Measurements from ENCODE around the gene CDK3.

The CDK3 gene

DNA sequence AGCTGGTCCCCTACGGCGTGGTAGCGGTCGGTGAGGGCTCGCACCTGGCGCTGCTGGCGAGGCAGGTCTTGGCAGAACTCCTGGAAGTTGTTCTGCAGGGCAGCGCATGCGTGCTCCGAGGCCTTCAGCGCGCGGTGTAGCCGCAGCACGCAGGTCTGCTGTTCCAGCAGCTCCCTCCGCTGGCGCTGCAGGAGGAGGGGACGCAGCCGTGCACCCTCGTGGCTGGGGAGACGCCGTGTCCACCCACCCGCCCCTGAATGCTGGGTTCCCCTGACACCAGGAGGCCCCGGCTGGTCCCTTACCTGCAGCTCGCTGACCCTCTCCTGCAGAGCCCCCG is 14.2 kb downstream of the CDK3 start:
- no peak for DNase-seq (ENCODE audit: low read depth)
- TF ChIP-seq, protein P1, sequence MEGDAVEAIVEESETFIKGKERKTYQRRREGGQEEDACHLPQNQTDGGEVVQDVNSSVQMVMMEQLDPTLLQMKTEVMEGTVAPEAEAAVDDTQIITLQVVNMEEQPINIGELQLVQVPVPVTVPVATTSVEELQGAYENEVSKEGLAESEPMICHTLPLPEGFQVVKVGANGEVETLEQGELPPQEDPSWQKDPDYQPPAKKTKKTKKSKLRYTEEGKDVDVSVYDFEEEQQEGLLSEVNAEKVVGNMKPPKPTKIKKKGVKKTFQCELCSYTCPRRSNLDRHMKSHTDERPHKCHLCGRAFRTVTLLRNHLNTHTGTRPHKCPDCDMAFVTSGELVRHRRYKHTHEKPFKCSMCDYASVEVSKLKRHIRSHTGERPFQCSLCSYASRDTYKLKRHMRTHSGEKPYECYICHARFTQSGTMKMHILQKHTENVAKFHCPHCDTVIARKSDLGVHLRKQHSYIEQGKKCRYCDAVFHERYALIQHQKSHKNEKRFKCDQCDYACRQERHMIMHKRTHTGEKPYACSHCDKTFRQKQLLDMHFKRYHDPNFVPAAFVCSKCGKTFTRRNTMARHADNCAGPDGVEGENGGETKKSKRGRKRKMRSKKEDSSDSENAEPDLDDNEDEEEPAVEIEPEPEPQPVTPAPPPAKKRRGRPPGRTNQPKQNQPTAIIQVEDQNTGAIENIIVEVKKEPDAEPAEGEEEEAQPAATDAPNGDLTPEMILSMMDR (conservative IDR thresholded peaks at IDR 0.05; ENCODE audit: control insufficient read depth, insufficient read depth, low read depth, low read length), result no peak
- H3K4me3 ChIP-seq (ENCODE audit: control insufficient read depth, low read depth, low read length), result no peak overlapping the region

DNA sequence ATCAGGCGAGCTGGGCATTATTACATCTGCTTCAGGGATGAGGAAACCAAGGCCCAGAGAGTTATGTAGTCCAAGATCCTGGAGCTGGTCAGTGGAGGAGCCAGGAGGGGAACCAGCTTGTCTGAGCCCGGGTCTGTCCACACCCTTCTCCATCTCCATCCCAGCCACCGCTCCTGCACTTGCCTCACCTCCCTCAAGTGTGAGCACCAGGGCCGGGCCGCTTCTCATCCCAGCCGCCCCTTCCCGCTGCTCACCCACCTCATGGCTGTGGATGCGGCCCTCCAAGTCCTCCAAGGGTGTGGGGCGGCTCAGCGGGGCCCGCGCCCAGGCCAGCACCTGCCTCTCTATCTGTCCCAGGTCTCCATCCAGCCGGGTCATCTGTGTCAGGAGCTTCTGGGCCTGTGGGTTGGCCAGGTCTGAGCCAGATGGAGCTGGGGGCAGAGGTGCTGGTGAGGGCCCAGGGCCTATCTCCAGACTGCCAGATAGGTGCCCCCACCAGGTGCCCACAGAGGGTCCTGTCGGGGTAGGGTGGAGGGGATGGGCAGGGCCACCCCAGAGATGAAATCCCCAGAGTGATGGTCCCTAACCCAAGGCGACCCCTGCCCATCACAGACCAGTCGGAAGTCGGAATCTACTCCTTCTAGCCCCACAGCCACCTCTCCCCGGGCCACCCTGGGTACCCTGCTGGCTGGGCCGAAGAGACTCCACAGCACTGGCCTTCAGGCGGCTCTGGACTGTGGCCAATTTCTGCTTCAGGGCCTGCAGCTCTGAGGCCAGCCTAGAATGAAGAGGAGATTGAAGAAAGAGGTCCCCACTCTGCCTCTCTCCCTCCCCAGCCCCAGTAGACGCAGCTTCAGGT is 17.1 kb downstream of the CDK3 start:
- TF ChIP-seq, protein P1 (conservative IDR thresholded peaks at IDR 0.05; ENCODE audit: control insufficient read depth, insufficient read depth, low read depth, low read length), result no peak
- no peak for DNase-seq (ENCODE audit: low read depth)
- no peak overlapping the region for H3K4me3 ChIP-seq (ENCODE audit: control insufficient read depth, low read depth, low read length)

DNA sequence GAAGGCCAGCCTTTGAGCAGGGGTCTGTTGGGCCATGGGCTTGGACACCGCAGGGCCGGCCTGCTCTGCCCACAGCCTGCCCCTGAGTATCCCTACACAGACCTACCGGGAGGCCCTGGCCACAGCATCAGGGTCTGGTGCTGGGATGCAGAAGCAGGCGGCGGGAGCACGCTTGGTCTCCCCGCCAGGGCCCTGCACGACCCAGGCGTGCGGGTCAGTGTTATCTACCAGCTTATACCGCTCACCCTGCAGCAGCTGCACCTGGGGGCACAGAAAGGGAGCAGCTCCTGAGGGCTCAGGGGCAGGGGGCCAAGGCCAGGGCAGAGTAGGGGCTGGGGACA is 17.7 kb downstream of the CDK3 start:
- no peak for DNase-seq (ENCODE audit: low read depth)
- H3K4me3 ChIP-seq (ENCODE audit: control insufficient read depth, low read depth, low read length), result no peak overlapping the region
- TF ChIP-seq, protein P1 (conservative IDR thresholded peaks at IDR 0.05; ENCODE audit: control insufficient read depth, insufficient read depth, low read depth, low read length), result no peak

DNA sequence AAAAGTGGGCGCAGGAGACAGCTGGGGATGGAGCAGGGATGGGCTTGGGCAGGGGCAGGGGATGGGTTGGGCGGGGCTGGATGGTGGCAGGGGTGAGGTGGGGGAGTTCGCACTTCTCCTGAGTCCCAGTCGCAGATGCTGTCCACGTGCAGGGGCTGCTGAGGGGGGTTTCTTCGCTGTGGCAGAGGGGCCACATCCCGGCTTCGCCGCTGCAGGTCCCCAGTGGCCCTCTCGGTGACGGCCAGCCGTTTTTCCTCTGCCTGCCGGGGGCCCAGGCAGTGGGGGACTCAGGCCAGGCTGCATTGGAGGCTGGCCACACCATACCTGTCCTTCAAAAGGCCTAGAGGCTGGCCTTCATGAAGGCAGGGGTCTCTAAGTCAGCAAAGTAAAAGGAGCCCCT is 18.1 kb downstream of the CDK3 start:
- DNase-seq (ENCODE audit: low read depth), result no peak
- no peak overlapping the region for H3K4me3 ChIP-seq (ENCODE audit: control insufficient read depth, low read depth, low read length)
- TF ChIP-seq, protein P1 (conservative IDR thresholded peaks at IDR 0.05; ENCODE audit: control insufficient read depth, insufficient read depth, low read depth, low read length), result no peak

DNA sequence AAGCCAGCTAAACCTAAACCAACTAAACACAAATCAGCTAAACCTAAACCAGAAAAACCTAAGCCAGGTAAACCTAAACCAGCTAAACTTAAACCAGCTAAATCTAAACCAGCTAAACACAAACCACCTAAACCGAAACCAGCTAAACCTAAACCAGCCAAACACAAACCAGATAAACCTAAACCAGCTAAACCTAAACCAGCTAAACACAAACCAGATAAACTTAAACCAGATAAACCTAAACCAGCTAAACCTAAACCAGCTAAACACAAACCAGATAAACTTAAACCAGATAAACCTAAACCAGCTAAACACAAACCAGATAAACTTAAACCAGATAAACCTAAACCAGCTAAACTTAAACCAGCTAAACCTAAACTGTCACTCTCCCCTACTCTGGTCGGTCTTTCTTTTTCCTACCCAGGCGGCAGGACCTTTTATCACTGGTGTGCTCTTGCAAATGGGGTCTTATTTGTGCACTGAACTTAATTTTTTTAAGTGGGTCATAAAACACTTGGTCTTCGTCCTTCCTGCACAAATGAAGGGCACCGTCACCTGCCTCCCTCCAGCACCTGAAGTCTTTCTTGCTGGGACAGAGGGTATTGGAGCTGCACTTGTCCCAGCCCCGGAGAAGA is 19.3 kb downstream of the CDK3 start:
- DNase-seq (ENCODE audit: low read depth), result no peak
- TF ChIP-seq, protein P1 (conservative IDR thresholded peaks at IDR 0.05; ENCODE audit: control insufficient read depth, insufficient read depth, low read depth, low read length), result no peak
- H3K4me3 ChIP-seq (ENCODE audit: control insufficient read depth, low read depth, low read length), result no peak overlapping the region

DNA sequence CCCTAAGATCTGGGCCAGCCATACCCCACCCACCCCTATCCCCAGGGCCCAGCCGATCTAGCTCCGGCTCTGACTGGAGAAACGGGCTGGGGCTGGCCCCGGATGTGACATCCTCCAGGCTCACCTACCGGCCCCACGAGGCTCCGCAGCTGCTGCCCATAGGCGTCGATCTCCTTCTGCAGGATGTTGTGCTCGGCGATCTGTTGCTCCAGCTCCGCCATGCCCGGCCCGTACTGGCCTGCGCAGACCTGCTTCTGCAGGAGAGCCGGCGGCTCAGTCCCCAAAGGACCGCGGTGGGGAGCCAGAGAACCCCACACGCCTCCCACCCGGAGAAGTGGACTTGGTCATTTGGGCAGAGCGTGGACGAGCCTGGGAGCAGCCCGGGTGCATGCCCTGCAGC is 21.6 kb downstream of the CDK3 start:
- no peak overlapping the region for H3K4me3 ChIP-seq (ENCODE audit: control insufficient read depth, low read depth, low read length)
- DNase-seq (ENCODE audit: low read depth), result no peak
- TF ChIP-seq, protein P1 (conservative IDR thresholded peaks at IDR 0.05; ENCODE audit: control insufficient read depth, insufficient read depth, low read depth, low read length), result no peak

Data from fibroblast of mammary gland (primary cell).